ENCODE measurements around the gene RASSF6. TPM values are rescaled to one million over a fixed set of nuclear protein-coding genes. Genes with fewer than 3 reads are reported as not detected.
"Not testable (repeated sequence)": the region's sequence is repeated elsewhere in the genome, so short reads cannot be mapped to it uniquely, and the experiment has no call there.

RASSF6 gene
- total and polyA plus RNA-seq, 2 donors (not counting 1 experiment from before 2014, with no cell fraction given): under 0.01 to 0.01 TPM

- no peak overlapping the region for H2AFZ ChIP-seq (ENCODE audit: low read length)
- H3K9ac ChIP-seq (ENCODE audit: insufficient read depth, low read length): no peak overlapping the region
- no peak overlapping the region for H3K4me2 ChIP-seq (ENCODE audit: extremely low read depth, insufficient read depth, low read length)
These were observed 48.6 kb upstream of the RASSF6 start for GRCh38 chr4:73668782-73669201.

DNA sequence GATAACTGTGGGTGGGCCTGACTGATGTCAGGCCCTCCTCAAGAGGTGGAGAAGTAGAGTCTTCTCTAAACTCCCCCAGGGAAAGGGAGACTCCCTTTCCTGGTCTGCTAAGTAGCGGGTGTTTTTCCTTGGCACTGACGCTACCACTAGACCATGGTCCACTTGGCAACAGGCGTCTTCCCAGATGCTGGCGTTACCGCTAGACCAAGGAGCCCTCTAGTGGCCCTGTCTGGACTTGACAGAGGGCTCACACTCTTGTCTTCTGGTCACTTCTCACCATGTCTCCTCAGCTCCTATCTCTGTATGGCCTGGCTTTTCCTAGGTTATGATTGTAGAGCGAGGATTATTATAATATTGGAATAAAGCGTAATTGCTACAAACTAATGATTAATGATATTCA is 45.7 kb upstream of the RASSF6 start:
- H3K27ac ChIP-seq (ENCODE audit: insufficient read depth, low read length); H3K4me2 ChIP-seq (ENCODE audit: extremely low read depth, insufficient read depth, low read length); H4K20me1 ChIP-seq (ENCODE audit: control insufficient read depth, extremely low read depth, insufficient read depth, low read length); H3K4me1 ChIP-seq (ENCODE audit: control insufficient read depth, extremely low read depth, insufficient read depth, low read length); H3K36me3 ChIP-seq (ENCODE audit: control insufficient read depth, insufficient read depth, low read length); H3K79me2 ChIP-seq (ENCODE audit: control insufficient read depth, insufficient read depth, low read length); H3K9me3 ChIP-seq (ENCODE audit: control insufficient read depth, insufficient read depth, low read depth, low read length); DNase-seq (ENCODE audit: low read depth in 2 of 2); H2AFZ ChIP-seq (ENCODE audit: low read length); H3K27me3 ChIP-seq (ENCODE audit: control insufficient read depth, insufficient read depth, low read length); H3K4me3 ChIP-seq (replicated peaks in 1 of 4; ENCODE audit: control extremely low read depth in 1 of 4, insufficient read depth in 1 of 4, low read depth in 3 of 4, low read length in 4 of 4); H3K9ac ChIP-seq (ENCODE audit: insufficient read depth, low read length): not testable (repeated sequence)

More at GRCh38 chr4:73668782-73669201, 48.6 kb upstream of the RASSF6 start:
- no peak for TF ChIP-seq EZH2 (IDR thresholded peaks at IDR 0.05; ENCODE audit: low read length, missing control alignments)
- TF ChIP-seq, protein P1, sequence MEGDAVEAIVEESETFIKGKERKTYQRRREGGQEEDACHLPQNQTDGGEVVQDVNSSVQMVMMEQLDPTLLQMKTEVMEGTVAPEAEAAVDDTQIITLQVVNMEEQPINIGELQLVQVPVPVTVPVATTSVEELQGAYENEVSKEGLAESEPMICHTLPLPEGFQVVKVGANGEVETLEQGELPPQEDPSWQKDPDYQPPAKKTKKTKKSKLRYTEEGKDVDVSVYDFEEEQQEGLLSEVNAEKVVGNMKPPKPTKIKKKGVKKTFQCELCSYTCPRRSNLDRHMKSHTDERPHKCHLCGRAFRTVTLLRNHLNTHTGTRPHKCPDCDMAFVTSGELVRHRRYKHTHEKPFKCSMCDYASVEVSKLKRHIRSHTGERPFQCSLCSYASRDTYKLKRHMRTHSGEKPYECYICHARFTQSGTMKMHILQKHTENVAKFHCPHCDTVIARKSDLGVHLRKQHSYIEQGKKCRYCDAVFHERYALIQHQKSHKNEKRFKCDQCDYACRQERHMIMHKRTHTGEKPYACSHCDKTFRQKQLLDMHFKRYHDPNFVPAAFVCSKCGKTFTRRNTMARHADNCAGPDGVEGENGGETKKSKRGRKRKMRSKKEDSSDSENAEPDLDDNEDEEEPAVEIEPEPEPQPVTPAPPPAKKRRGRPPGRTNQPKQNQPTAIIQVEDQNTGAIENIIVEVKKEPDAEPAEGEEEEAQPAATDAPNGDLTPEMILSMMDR (conservative IDR thresholded peaks at IDR 0.05 in 1 of 2, IDR thresholded peaks at IDR 0.05 in 1 of 2; ENCODE audit: low read depth in 1 of 2, low read length in 2 of 2): no peak
- H4K20me1 ChIP-seq (ENCODE audit: control insufficient read depth, extremely low read depth, insufficient read depth, low read length): no peaks in the 10 kb centered on the region
- H3K27me3 ChIP-seq (ENCODE audit: control insufficient read depth, insufficient read depth, low read length): no peaks in the 10 kb centered on the region
- no peaks in the 10 kb centered on the region for H3K4me1 ChIP-seq (ENCODE audit: control insufficient read depth, extremely low read depth, insufficient read depth, low read length)
- H3K4me3 ChIP-seq (replicated peaks in 1 of 4; ENCODE audit: control extremely low read depth in 1 of 4, insufficient read depth in 1 of 4, low read depth in 3 of 4, low read length in 4 of 4): no peak overlapping the region
- DNase-seq (ENCODE audit: low read depth in 2 of 2): peak in 1 of 2 donors; percentile 62
- H3K79me2 ChIP-seq (ENCODE audit: control insufficient read depth, insufficient read depth, low read length): no peaks in the 10 kb centered on the region
- no peak overlapping the region for H3K27ac ChIP-seq (ENCODE audit: insufficient read depth, low read length)
- no peaks in the 10 kb centered on the region for H3K9me3 ChIP-seq (ENCODE audit: control insufficient read depth, insufficient read depth, low read depth, low read length)
- H3K36me3 ChIP-seq (ENCODE audit: control insufficient read depth, insufficient read depth, low read length): no peaks in the 10 kb centered on the region

GRCh38 chr4:73664470-73664869 is 44.2 kb upstream of the RASSF6 start:
- H3K27ac ChIP-seq (ENCODE audit: insufficient read depth, low read length): no peak overlapping the region
- no peak overlapping the region for H3K9ac ChIP-seq (ENCODE audit: insufficient read depth, low read length)
- DNase-seq (ENCODE audit: low read depth in 2 of 2): no peak
- H3K79me2 ChIP-seq (ENCODE audit: control insufficient read depth, insufficient read depth, low read length): no peaks in the 10 kb centered on the region
- H3K4me1 ChIP-seq (ENCODE audit: control insufficient read depth, extremely low read depth, insufficient read depth, low read length): no peaks in the 10 kb centered on the region
- no peaks in the 10 kb centered on the region for H3K9me3 ChIP-seq (ENCODE audit: control insufficient read depth, insufficient read depth, low read depth, low read length)
- H4K20me1 ChIP-seq (ENCODE audit: control insufficient read depth, extremely low read depth, insufficient read depth, low read length): no peaks in the 10 kb centered on the region
- no peaks in the 10 kb centered on the region for H3K27me3 ChIP-seq (ENCODE audit: control insufficient read depth, insufficient read depth, low read length)
- no peak for TF ChIP-seq EZH2 (IDR thresholded peaks at IDR 0.05; ENCODE audit: low read length, missing control alignments)
- TF ChIP-seq, protein P1 (conservative IDR thresholded peaks at IDR 0.05 in 1 of 2, IDR thresholded peaks at IDR 0.05 in 1 of 2; ENCODE audit: low read depth in 1 of 2, low read length in 2 of 2): no peak
- no peak overlapping the region for H2AFZ ChIP-seq (ENCODE audit: low read length)
- H3K36me3 ChIP-seq (ENCODE audit: control insufficient read depth, insufficient read depth, low read length): no peaks in the 10 kb centered on the region
- H3K4me2 ChIP-seq (ENCODE audit: extremely low read depth, insufficient read depth, low read length): no peak overlapping the region
- H3K4me3 ChIP-seq (replicated peaks in 1 of 4; ENCODE audit: control extremely low read depth in 1 of 4, insufficient read depth in 1 of 4, low read depth in 3 of 4, low read length in 4 of 4): no peak overlapping the region
